Right lobe of liver (tissue), 6 donors: ENCODE measurements around the gene PHETA1. TPM values are rescaled to one million over a fixed set of nuclear protein-coding genes. Genes with fewer than 3 reads are reported as not detected.

ENCODE experiments used
- ATAC-seq, 4 donors: fragments of 200-7000 bp; cut with Tn5 transposase; one replicate each; pipeline ENCODE4 v1.9.1; 2020; ENCODE audit warnings: mild to moderate bottlenecking in 4 of 4, moderate library complexity in 4 of 4
- DNase-seq, 3 donors: peaks; one replicate each; pipeline ENCODE4 v3.0.0-alpha.2; 2020
- H3K27ac ChIP-seq, 3 donors: fragments of 200-600 bp; one replicate each; pipeline ENCODE4 v1.8.0; 2022
- H3K27me3 ChIP-seq, 2 donors: fragments of 200-600 bp; one replicate each; pipeline ENCODE4 v1.8.0; 2022
- H3K36me3 ChIP-seq, 4 donors: fragments of 200-600 bp; sonication (generic) in 1 of 4; one replicate each; pipeline versions ENCODE4 v1.5.1 to v1.8.0; 2017 to 2022; ENCODE audit warnings: control low read depth in 1 of 4
- H3K4me1 ChIP-seq, 4 donors: fragments of 200-600 bp; sonication (generic) in 1 of 4; one replicate each; pipeline versions ENCODE4 v1.5.1 to v1.8.0; 2017 to 2022; ENCODE audit warnings: control low read depth in 1 of 4
- H3K4me3 ChIP-seq, 3 donors: fragments of 200-600 bp; one replicate each; pipeline ENCODE4 v1.8.0; 2022
- H3K9me3 ChIP-seq, 4 donors: fragments of 200-600 bp; sonication (generic) in 1 of 4; one replicate each; pipeline versions ENCODE4 v1.5.1 to v1.8.0; 2017 to 2022; ENCODE audit warnings: control low read depth in 1 of 4
- CTCF ChIP-seq, 4 donors: fragments of 200-600 bp in 3 of 4; fragments of 450-650 bp in 1 of 4; IDR thresholded peaks; one replicate each; pipeline versions ENCODE4 v1.5.1 to v1.8.0; 2016 to 2022; ENCODE audit warnings: antibody characterized with exemption in 4 of 4, mild to moderate bottlenecking in 2 of 4
- POLR2A ChIP-seq: fragments of 450-650 bp; IDR thresholded peaks from one replicate; pipeline ENCODE4 v1.6.1; 2017; ENCODE audit warnings: antibody characterized with exemption, mild to moderate bottlenecking
- WGBS: methylation state at CpG from one replicate; pipeline ENCODE4 v1.1.6; 2018; ENCODE audit warnings: low coverage, low lambda C conversion rate; ENCODE audit not compliant: insufficient coverage; ENCODE audit errors: missing lambda C conversion rate; 5-methylcytosine and 5-hydroxymethylcytosine counted together
- intact Hi-C, 2 donors: fragments of 100-400 bp; cut with DNase I; formaldehyde crosslinking; loops; one replicate each; pipeline versions ENCODE4 v1.11.2 to v1.14.1; 2022
- total RNA-seq, 6 experiments: library from RNA; depleted of rRNA in 2 of 6; stranded (reverse); fragments of >200 nt in 2 of 6; fragmentation: NEBNext Ultra II Directional in 3 of 6; extraction: Animal tissue kit (Norgen Biotek cat#: 25700) in 3 of 6; gene quantifications; one replicate each; pipeline versions ENCODE4 v1.1.0 to v1.2.4, GENCODE V29; 2016 to 2023
- donor health status: DM: no; HTN: yes; CAD: no.
- donor health status: DM: no; HTN: no; CAD: no.
- donor health status: DM: no; HTN: no; CAD: no.
- donor health status: DM: no; HTN: yes; CAD: no.
- donor health status: DM: no; HTN: yes; CAD: no.

PHETA1 gene
- total RNA-seq, 6 experiments from 2014 or later: 4.2 to 14.8 (median 7.0) TPM

DNA sequence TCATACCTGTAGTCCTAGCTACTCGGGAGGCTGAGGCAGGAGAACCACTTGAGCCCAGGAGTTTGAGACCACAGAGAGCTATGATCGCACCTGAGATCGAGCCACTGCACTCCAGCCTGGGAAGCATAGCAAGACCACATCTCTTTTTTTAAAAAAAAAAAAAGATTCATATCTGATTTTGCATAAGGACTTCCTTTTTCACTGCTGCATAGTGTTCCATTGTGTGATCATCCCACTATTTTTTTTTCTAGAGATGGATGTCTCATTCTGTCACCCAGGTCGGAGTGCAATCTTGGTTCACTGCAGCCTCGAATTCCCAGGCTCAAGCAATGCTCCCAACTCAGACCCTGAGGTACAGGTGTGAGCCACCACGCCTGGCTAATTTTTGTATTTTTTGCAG lies 50.4 kb downstream of the PHETA1 start:
- H3K27me3 ChIP-seq: no peaks in the 10 kb centered on the region
- H3K9me3 ChIP-seq: no peaks in the 10 kb centered on the region
- TF ChIP-seq CTCF (IDR thresholded peaks at IDR 0.05) (no peak), POLR2A (no peak)
- H3K4me1 ChIP-seq: no peaks in the 10 kb centered on the region
- H3K36me3 ChIP-seq: peaks cover 0 to 9% (median 6%) of the 10 kb centered on the region in 4 donors
- no peak overlapping the region for H3K27ac ChIP-seq
- intact Hi-C loops: no loop called here
- 75% methylated on average over 4 of the region's 6 CpGs for WGBS
- H3K4me3 ChIP-seq: no peak overlapping the region
- ATAC-seq: no peak
- no peak for DNase-seq

DNA sequence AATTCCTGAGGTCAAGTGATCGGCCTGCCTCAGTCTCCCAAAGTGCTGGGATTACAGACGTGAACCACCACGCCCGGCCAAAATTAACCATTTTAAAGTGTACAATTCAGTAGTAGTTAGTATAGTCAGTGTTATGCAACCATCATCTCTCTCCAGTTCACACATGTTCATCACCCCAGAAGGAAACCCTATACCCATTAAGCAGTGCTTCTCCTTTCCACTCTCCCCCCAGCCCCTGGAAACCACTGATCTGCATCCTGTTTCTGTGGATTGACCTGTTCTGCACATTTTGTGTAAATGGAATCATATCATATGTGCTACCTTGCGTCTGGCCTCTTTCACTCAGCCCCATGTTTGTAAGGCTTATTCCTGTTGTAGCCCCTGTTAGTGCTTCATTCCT lies 52.2 kb downstream of the PHETA1 start:
- intact Hi-C loops: no loop called here
- Histone ChIP-seq H3K4me3 (no peak overlapping the region), H3K9me3 (no peaks in the 10 kb centered on the region), H3K27ac (no peak overlapping the region), H3K4me1 (no peaks in the 10 kb centered on the region), H3K36me3 (peaks cover 0 to 15% (median 6%) of the 10 kb centered on the region in 4 donors), H3K27me3 (no peaks in the 10 kb centered on the region)
- TF ChIP-seq POLR2A (no peak), CTCF (IDR thresholded peaks at IDR 0.05) (no peak)
- ATAC-seq: no peak
- WGBS: 64% methylated on average over 1 of the region's 5 CpGs
- DNase-seq: no peak

GRCh38 chr12:111314953-111315539 lies 53.8 kb downstream of the PHETA1 start:
- Histone ChIP-seq H3K4me1 (no peaks in the 10 kb centered on the region), H3K4me3 (no peak overlapping the region), H3K27ac (no peak overlapping the region), H3K36me3 (peaks cover 0 to 8% (median 2%) of the 10 kb centered on the region in 4 donors), H3K27me3 (no peaks in the 10 kb centered on the region), H3K9me3 (no peaks in the 10 kb centered on the region)
- DNase-seq (no peak), ATAC-seq (peak in 2 of 4 donors; percentile 28 to 36)
- TF ChIP-seq CTCF (IDR thresholded peaks at IDR 0.05) (no peak), POLR2A (no peak)
- WGBS: 67% methylated on average over 6 of the region's 7 CpGs
- intact Hi-C loops: loop anchor here in 1 of 2 donors (5.0 kb wide), 1 partner anchor 293 kb away; no protein-coding TSS in a partner anchor

- DNase-seq (peak; percentile 74 to 79 (median 76)), ATAC-seq (peak; percentile 74 to 86 (median 80))
- no peak for TF ChIP-seq POLR2A
- peak; percentile 84 to 98 (median 94) for TF ChIP-seq CTCF (IDR thresholded peaks at IDR 0.05)
- H3K9me3 ChIP-seq: no peaks in the 10 kb centered on the region
- H3K27me3 ChIP-seq: no peaks in the 10 kb centered on the region
- H3K27ac ChIP-seq: no peak overlapping the region
- WGBS: 3% methylated on average over 6 of the region's 8 CpGs
- intact Hi-C loops: loop anchor here in 1 of 2 donors (5.0 kb wide), 1 partner anchor 292 kb away; no protein-coding TSS in a partner anchor
- H3K36me3 ChIP-seq: peaks cover 0 to 7% (median 0%) of the 10 kb centered on the region in 4 donors
- no peak overlapping the region for H3K4me3 ChIP-seq
- no peaks in the 10 kb centered on the region for H3K4me1 ChIP-seq
These were observed 55.0 kb downstream of the PHETA1 start for GRCh38 chr12:111313833-111314259.
